Right hindlimb (tissue), 1 donor: ENCODE measurements around the gene TPT1.
"Not testable (repeated sequence)": the region's sequence is repeated elsewhere in the genome, so short reads cannot be mapped to it uniquely, and the experiment has no call there.

Experiments
- DNase-seq: peaks from one replicate; pipeline ENCODE4 v3.0.0-alpha.2; 2018

Gene TPT1

DNA sequence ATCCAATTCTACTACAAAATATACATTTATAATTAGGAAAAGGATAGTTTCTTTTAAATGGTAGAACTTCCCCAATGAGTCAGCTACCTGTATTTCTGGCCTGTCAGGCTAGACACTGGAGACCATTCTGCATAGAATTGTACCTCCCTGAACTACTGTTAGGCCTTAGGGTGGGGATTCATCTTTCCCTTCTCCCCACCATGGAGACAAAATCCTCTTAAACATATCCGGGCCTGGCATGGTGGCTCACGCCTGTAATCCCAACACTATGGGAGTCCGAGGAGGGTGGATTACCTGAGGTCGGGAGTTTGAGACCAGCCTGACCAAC lies 24.5 kb upstream of the TPT1 start:
- DNase-seq: no peak

DNA sequence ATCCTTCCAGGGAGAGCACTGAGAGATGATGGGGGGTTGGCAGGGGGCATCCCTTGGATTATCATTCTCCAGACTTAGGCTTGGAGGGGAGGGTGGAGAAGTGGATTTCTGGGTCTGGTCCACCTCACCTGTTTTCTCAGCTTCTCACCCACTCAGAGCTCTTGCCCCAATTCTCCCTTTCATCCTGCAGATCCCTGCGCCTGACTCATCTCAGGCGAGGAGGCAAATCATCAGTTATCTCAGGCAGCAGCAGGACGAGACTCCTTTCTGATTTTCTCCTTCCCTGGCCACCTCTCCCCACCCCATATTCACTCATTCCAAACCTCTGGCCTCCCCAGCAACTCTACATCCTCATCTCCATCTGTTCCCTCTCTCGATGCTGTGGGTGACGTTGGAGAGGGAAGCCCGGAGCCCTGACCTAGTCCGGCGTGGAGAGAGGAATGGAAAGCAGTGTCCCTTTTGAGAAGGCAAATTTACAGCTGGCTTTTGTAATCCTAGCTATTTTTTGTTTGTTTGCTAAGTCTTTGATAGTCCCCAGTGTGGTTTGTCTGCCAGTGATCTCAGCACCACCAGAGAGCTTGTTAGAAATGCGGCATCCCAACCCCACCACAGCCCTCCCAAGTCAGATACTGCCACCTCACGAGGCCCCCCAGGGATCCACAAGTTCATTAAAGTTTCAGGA lies 24.0 kb upstream of the TPT1 start:
- no peak for DNase-seq

DNA sequence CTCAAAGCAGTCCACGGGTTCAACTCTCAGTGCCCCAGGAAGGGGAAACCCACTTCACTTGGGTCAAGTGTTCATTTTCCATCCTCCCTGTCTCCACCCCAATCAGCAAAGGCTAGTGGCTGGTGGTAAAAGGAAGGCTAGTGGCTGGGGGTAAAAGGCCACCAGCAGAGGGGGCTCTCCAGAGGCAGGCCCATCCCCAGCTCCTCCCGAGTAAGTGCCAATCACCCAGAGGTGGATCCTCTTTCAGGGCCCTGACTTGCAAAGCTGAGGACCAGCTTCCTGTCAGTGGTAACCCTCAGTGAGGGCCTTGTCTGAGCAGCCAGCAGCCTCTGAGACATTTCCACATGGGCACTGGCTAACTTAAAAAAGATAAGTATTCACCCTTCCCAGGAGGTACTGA lies 22.0 kb upstream of the TPT1 start:
- DNase-seq: no peak

DNA sequence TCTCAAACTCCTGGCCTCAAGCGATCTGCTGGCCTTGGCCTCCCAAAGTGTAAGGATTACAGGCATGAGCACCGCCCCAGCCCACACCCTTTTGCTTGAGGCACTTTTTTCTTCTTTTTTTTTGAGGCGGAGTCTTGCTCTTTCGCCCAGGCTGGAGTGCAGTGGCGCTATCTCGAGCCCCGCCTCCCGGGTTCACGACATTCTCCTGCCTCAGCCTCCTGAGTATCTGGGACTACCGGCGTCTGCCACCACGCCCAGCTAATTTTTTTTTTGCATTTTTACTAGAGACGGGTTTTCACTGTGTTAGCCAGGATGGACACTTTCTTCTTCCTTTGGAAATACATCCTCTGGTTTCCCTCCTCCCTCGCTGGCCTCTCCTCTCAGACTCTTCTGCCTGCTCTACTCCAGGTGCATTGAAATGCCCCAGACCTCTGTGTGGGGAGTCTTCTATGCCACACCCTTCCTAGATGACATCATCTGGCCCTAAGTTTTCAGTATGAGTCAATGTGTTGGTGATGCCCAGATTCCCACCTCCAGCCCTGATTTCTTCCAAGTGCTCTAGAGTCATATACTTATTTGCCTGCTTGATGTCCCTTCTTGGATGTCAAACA lies 20.7 kb upstream of the TPT1 start:
- no peak for DNase-seq

DNA sequence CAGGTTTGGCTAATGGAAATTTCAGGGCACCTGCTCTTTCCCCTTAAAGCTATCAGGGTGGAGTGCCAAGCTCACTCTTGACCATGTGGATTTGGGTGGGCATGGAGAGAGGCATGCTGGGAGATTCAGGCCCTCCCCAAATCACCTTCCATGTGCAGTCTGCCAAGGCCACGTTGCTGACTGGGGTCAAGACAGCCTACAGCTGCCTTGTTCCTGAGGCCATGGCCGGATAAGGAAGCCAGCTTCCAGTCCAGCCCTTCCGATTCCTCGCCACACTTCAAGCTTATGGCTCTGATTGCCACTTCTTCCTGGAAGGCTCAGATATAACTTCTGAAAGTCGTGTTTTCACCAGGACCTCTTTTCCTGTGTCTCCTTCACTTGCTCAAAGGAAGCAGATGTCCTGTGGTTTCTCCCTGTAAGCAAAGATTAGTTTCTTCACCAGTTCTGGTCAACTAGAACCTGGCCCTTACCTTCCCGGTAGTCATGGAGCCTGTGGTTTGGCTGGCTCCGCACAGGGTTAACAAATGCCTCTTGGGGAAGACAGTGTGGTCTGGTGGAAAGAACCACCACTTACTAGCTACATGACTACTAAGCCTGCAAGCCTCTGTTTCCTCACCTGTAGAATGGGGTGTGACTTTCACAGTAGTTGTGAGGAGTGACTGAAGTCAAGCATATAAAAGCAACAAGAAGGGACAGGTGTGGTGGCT lies 16.1 kb upstream of the TPT1 start:
- no peak for DNase-seq

DNA sequence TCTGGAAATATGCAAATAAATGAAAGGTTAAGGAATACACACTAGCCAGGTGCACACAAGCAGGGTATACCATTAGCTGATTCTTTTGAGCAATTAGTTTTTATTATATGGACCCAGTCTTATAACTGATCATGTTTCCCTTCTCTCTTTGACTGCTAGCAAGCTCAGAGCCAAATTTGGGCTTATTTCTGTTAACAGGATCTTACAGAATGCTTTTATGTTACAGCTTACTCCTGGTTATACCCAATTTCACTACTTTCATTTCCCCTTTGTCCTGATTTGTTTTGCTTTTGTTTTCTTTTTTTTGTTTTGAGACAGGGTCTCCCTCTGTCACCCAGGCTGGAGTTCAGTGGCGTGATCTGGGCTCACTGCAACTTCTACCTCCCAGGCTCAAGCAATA lies 12.9 kb upstream of the TPT1 start:
- DNase-seq: no peak

DNA sequence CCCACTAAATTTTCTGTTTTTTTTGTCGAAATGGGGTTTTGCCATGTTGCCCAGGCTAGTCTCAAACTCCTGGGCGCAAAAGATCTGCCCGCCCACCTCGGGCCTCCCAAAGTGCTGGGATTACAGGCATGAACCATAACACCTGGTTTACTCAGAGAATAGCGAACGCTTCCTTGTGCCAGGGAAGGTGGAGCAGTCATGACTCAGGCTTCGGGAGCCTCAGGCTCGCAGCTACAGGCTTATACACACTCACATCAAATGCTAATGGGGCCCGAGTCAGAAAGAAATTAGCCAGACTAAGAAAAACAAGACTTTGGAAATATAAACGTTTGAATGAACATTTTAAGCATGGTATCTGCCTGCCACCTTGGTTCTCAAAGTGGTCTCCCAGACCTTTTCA lies 11.0 kb upstream of the TPT1 start:
- no peak for DNase-seq

DNA sequence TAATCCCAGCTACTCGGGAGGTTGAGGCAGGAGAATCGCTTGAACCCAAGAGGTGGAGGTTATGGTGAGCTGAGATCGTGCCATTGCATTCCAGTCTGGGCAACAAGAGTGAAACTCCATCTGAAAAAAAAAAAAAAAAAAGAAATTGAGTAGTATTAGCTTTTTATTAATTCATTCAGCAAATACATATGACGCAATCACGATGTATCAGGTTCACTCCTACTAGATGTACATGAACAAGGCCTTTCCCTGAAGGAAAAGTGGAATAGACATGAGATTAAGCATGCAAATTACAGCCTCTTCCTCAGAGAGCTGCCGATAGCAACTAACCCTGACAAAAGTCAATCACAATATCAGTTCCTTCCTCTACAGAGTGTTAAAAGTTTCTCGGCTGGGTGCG lies 9.2 kb upstream of the TPT1 start:
- no peak for DNase-seq

DNA sequence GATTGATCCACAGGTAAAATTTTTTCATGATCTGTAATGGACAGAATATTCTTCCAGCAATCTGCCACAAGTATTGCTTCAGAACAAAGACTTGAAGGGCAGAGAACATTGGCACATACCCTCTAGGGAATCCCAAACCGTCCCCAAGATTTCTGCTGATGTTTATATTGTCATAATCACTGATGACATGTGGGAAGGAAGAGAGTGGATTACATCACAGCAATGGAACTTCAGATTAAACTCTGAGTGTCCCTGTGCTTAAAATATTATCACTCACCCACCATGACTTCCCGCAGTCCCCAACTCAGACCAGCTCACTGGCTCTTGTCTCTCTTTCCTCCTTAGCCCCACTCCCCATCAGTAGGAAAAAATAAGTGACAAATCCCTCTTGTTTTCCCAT lies 8.5 kb upstream of the TPT1 start:
- no peak for DNase-seq

DNA sequence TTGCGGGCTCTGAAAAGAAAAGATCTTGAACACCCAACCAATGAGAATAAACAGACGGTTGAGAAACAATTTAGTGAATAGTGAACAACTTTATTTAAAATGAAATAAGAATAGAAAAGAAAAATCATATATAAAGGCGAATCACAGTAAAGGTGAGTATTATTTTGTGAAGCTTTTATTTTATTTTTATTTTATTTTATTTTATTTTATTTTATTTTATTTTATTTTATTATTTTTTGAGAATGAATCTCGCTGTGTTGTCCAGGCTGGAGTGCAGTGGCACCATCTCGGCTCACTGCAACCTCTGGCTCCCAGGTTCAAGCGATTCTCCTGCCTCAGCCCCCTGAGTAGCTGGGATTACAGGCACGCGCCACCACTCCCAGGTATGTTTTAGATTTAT lies 3.1 kb upstream of the TPT1 start:
- DNase-seq: not testable (repeated sequence)

DNA sequence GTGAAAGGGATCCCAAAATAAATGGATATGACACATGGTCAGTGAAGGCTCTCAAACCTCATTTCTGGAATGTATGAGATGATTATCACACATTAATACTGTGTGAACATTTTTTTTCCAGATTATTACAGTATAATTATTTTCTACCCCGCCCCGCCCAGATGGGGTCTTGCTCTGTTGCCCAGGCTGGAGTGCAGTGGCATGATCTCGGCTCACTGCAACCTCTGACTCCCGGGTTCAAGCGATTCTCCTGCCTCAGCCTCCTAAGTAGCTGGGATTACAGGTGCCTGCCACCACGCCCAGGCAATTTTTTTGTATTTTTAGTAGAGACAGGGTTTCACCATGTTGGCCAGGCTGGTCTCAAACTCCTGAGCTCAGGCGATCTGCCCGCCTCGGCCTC lies 2.1 kb upstream of the TPT1 start:
- not testable (repeated sequence) for DNase-seq

DNA sequence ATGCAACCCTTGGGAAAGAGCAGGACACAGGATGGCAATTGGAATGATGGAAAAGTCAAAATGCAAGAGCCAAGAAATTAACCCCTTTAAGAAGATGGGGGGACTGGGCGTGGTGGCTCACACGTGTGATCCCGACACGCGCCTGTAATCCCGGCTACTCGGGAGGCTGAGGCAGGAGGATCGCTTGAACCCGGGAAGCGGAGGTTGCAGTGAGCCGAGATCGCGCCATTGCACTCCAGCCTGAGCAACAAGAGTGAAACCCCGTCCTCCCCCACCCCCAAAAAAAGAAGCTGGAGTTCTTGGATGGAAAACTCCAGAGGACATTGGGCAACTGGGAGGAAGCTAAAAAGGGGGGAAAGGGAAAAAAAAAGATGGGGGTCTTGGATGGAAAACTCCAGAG lies 1.7 kb upstream of the TPT1 start:
- not testable (repeated sequence) for DNase-seq

DNA sequence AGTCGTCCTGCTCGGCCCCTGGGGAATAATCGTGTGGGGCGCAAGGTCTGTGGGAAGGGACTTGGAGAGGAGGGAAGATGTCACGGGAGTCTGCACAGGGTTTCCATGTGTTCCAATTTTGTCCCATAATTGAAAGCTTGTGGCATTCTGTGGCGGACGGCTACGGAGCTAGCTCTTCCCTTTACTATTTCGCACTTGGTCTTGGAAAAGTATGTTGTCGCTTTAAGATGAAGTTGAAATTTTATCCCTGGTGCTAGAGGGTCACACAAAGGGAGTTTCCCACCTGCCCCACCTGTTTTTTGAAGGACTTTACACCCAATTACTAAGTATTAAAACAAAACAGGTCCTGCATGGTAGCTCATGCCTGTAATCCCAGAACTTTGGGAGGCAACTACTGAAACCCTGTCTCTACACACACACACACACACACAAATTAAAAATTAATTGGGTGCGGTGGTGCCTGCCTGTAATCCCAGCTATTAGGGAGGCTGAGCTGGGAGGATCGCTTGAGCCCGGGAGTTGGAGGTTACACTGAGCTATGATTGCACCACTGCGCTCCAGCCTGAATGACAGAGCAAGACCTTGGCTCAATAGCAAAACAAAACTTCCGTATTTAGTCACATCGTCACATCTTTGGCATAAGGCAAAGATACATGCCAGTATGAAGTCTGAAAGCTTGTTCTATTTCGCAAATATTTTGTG lies 967 bp upstream of the TPT1 start:
- no peak for DNase-seq

DNA sequence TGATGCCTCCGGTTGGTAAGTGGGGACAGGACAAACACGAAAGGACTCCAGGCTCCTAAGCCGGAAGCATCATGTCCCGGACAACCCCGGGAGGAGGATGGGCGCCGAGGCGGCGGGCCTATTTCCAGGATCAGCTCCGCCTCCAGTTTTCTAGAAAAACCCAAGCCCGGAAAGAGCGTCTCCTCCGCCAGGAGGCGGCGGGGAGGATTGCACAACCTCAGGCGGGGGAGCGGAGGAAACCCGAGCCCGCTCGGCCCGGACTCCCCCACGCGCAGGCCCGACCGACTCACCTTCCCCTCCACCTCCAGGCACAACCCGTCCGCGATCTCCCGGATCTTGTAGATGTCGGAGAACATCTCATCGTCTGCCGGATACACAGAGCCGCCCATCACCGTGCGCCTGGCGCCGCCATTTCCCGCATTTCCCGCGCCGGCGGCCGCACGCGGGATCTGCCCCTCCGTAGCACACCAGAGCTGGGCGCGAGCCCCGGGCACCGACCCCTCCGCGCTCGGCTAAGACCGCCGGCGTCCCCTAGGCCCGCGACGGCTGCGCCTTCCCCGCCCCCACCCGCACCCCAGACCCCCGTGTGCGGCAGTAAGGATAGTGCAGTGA lies 455 bp downstream of the TPT1 start:
- DNase-seq: peak; percentile 94

DNA sequence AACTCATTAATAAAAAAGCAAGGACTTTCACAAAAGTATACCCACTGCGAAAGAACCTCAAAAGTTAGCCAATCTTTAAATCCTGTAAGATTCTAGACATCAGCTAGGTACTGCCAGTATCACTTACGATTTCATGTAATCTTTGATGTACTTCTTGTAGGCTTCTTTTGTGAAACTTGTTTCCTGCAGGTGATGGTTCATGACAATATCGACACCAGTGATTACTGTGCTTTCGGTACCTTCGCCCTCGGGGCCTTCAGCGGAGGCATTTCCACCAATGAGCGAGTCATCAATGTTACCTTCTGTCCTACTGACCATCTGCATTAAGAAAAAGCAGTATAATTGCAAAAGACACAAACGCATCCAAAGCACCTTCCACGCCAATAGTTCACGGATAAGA lies 1.1 kb downstream of the TPT1 start:
- no peak for DNase-seq

DNA sequence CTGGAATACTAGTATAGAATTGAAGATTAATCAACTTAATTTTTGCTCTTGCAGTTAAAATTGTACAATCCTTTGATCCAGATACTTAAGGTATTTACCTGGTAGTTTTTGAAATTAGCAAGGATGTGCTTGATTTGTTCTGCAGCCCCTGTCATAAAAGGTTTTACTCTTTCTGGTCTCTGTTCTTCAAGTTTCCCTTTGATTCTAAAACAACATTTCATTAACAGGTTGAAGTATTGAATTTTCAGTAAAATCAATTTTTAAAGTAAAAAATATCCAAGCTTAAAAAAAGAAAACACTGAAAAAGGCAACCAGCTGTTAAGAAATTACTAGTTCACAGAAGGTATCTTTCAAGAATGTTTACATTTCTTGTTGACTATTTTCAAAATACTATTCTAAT lies 1.6 kb downstream of the TPT1 start:
- DNase-seq: no peak

DNA sequence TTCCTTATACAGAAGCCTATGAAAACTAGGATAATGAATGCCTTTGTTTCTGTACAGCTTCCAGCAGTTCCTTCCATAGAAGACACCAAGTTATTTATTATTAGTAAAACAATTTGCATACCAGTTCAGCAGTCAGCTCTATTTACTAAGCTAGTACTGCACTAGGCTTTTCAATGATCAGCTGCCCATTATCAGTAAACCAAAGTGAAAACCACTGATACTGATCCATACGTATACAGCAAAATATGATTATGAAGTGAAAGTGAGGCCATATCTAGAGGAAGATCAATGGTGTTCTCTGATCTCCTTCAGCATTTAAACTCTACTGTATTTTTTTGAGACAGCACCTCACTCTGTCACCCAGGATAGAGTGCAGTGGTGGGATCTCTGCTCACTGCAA lies 3.2 kb downstream of the TPT1 start:
- no peak for DNase-seq

DNA sequence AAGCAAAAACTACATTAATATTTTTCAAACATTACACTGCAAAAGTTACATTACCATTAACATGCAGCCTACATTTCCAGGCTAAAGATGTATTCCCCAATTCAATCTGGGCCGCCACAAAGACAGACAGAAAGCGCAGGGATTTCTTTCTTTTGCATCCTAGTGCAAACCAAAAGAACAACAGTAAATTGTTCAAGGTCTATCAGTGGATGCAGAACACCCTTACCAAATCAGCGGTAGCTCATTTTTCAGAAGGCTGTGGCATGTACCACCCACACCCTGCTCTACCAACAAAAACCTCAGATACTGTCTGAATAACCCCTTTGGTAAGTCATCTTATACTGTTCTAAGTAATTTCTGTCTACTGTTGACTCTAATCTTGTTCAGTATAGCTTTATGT lies 3.6 kb downstream of the TPT1 start:
- no peak for DNase-seq

DNA sequence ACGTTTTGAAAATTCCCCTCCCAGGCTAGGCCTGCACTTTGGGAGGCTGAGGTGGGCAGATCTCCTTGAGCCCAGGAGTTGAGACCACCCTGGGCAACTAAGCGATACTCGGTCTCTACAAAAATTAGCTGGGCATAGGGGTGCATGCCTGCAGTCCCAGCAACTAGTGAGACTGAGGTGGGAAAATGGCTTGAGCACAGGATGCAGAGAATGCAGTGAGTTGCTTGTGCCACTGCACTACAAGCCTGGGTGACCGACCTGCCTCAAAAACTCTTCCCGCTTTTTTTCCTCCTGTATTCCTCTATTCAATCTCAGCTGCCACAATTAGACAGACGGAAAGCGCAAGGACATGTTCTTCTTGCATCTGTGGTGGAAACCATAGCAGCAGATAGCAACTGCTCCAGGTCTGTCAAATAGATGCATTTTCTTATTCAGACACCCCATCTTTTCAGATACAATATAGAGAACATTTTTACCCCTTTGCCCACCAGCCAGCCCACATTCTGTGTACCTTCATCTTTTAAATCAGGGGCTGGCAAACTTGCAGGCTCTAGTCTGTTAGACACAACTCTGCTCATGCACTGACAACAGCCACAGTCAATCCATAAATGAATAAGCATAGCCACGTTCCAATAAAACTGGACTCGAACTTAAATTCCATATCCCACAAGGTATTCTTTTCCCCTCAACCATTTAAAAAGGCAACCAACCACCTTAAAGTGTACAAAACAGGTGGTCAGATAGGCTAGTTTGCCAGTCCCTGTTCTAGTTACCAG lies 4.8 kb downstream of the TPT1 start:
- DNase-seq: no peak

DNA sequence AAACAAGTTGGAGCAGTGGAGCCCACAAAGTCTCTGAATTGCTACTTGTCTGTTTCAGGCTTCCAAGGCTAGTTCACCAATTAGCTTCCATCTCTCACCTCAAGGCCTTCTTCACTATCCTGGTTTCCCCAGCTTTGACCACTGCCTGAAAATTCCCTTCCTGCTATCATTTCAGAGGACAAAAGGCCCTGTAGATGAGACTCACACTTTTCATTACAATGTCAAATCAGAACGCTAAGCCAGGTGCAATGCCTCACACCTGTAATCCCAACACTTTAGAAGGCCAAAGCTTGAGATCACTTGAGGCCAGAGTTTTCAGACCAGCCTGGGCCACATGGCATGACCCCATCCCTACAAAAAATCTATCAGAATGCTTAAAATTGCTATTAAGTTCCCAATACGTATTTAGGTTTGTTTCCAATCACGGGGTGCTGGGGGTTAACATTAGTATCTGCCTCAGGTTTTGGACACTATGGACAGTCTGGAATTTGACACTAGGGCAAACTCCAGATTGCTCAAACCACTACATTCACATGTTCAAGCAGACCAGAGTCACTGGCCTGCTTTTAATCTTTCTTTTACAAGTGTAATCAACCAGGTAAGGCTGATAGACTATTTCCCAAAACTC lies 5.5 kb downstream of the TPT1 start:
- no peak for DNase-seq

DNA sequence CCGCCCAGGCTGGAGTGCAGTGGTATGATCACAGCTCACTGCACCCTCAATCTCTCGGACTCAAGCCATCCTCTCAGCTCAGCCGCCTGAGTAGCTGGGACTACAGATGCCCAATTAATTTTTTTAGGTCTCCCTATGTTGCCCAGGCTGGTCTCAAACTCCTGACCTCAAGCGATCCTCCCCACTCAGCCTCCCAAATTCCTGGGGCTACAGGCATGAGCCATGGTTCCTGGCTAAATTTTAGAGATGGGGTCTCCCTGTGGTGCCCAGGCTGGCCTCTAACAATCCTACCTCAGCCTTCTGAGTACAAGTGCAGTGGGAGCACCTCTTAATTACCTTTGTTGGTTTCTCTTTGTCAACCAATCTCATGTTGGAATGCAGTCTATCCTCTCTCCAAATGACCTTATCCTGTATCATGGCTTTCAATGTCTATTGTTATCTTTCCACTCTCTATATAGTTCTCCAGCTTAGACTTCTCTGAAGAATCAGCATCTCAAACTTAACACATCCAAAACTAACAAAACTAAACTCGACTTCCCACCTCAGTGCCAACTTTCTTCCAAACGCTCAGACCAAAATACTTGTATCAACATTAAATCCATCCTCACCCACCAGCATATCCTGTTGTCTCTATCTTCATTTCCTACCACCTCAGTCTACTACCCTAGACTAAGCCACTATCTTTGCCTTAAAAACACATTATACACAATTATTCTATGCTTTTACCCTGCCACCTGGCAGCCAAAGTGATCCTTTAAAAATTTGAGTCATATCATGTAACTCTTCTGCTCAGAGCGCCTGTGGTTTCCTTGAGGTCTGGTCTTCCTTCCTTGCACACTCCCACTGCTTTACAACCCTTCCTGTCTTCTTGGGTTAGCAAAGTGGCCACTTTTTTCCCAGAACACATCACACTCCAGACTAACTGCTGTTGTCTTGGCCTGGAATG lies 6.7 kb downstream of the TPT1 start:
- no peak for DNase-seq
